NK-92 treated with Interleukin-12 subunit alpha and Interleukin-12 subunit beta, amount 100 ng/mL, for 24 hours (cell line): ENCODE measurements around the gene MZF1.

Experiments used
- DNase-seq: peaks from one replicate; lab custom pipeline; 2025; lab: John Stamatoyannopoulos, UW

Gene MZF1

GRCh38 chr19:58569943-58570670 lies 3.0 kb downstream of the MZF1 start:
- no peak for DNase-seq

DNA sequence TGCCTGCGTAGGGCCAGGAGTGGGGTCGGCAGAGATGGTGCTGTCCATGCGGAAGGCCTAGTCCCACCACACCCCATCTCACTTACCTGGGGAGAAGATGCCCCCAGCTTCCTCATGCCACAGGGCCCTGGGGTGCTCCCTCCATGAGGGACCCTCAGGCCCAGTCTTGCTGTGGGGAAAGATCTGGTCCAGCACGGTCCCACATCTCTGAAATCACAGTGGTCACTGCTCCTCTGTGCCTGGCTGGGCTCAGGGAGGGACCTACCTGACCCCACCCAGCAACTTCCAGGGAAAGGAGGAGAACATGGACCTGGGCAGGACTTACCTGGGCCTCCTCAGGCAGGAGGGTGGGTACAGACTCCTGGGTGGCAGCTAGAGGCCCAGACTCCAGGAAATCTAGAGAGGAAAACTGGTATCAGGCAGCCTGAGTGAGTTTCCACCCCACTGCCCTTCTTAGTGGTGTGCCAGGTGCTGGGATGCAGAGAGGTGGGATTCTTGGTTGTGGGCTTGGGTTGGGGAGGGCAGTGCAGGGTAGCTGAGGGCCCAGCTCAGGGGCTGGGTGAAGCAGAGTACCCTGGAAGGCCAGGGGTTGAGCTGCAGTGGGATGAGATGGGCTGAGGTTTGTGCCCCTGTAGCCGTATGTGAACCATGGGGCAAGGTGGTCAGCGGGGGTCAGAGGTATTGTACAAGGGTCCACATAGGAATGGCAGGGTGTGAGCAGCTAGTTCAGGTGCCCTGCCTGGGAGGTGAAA lies 3.8 kb downstream of the MZF1 start:
- DNase-seq: no peak

GRCh38 chr19:58568453-58569130 lies 4.5 kb downstream of the MZF1 start:
- DNase-seq: no peak

- DNase-seq: no peak
These were observed 6.1 kb downstream of the MZF1 start for GRCh38 chr19:58566989-58567388.

GRCh38 chr19:58563823-58564222 lies 9.3 kb downstream of the MZF1 start:
- no peak for DNase-seq

GRCh38 chr19:58563034-58563573 lies 10.0 kb downstream of the MZF1 start:
- DNase-seq: no peak

DNA sequence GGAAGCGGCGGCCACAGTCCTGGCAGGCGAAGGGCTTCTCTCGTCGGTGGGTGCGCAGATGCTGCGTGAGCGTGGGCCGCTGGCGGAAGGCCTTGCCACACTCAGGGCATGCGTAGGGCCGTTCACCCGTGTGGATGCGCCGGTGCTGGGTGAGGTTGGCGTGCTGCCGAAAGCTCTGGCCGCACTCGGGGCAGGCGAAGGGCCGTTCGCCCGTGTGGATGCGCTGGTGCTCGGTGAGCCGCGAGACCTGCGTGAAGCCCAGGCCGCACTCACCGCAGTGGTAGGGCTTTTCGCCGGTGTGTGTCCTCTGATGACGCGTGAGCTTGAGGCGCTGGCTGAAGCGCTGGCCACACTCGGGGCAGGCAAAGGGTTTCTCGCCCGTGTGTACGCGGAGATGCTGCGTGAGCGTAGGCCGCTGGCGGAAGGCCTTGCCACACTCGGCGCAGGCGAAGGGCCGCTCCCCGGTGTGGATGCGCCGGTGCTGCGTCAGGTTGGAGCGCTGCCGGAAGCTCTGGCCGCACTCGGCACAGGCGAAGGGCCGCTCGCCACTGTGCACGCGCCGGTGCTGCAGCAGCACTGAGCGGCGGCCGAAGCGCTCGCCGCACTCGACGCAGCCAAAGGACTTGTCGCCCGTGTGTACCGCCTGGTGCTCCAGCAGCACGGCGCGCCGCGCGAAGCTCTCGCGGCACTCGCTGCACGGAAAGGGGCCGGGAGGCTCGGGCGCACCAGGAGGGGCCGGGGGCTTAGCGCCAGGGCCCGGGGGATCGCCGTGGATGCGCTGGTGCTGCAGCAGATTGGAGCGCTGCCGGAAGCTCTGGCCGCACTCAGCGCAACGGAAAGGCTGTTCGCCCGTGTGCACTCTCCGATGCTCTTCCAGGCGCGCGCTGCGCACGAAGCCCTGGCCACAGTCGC lies 10.8 kb downstream of the MZF1 start:
- DNase-seq: no peak

GRCh38 chr19:58561373-58562121 lies 11.6 kb downstream of the MZF1 start:
- DNase-seq: no peak

- no peak for DNase-seq
These were observed 12.2 kb downstream of the MZF1 start for GRCh38 chr19:58560921-58561320.

GRCh38 chr19:58560007-58560887 lies 12.9 kb downstream of the MZF1 start:
- no peak for DNase-seq

DNA sequence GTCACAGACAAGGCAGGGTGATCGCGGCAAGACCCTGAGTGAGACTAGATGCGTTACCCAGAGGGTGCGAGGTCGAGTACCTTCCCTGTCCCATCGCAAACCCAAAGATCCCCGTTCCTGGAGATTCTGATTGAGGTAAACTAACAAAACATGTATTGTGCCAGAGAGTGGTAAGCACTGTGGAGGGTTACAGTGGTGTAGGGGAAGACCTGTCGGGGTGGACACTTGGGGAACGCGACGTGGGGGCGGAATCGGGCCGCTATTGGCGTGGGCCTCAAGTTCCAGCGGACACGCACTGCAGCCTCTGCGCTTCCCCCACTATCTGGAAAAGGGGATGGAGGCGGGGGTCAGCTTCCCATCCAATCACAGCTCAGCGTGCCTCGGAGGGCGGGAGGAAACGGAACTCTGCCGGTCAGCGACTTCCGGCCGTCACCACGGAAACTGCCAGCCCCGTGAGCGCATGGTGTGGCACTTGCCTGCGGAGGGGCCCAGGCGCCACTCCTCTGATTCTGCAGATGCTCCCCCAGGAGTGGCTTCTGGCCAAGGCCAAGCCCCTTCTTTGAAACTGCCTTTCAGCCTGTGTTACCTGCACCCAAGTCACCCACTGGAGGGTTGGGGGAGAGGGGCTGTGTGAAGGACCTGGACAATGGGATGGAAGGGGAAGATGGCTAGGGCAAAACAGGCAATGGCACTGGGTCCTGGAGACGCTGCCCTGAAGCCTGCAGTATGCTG lies 13.7 kb downstream of the MZF1 start:
- DNase-seq: no peak

GRCh38 chr19:58558623-58559274 lies 14.4 kb downstream of the MZF1 start:
- DNase-seq: no peak

DNA sequence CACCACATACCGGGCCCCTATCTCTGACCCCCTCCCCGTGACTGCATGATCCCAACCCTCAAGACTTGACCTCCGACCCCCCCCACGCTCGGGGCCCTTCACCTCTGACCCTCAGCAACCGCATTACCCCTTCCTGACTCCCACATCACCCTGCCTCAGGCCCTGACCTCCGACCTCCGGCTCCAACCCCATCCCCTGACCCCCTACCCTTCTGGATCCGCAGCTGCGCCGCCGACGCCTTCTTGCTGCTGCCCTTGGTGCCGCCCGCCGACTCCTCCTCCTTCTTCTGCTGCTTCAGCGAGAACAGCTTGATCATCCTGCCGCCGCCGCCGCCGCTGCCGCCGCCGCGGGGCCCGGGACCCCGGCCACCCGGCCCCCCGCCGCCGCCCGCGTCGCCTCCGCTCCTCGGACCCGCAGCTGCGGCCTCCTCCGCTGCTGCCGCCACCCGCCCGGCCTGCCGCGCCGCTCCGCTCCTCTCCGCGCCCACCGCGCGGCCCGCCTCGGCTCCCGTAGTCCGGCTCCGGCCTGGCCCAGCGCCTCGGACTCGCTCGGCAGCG lies 15.0 kb downstream of the MZF1 start, which contains the start of gene UBE2M:
TSS of gene UBE2M (minus strand) at position 546 of the 557 bp plus-strand sequence. CDS start at position 316, 230 bp downstream.
- no peak for DNase-seq

- DNase-seq: no peak
These were observed 15.7 kb downstream of the MZF1 start for GRCh38 chr19:58557221-58558065.

- DNase-seq: no peak
These were observed 16.4 kb downstream of the MZF1 start for GRCh38 chr19:58556622-58557220.

DNA sequence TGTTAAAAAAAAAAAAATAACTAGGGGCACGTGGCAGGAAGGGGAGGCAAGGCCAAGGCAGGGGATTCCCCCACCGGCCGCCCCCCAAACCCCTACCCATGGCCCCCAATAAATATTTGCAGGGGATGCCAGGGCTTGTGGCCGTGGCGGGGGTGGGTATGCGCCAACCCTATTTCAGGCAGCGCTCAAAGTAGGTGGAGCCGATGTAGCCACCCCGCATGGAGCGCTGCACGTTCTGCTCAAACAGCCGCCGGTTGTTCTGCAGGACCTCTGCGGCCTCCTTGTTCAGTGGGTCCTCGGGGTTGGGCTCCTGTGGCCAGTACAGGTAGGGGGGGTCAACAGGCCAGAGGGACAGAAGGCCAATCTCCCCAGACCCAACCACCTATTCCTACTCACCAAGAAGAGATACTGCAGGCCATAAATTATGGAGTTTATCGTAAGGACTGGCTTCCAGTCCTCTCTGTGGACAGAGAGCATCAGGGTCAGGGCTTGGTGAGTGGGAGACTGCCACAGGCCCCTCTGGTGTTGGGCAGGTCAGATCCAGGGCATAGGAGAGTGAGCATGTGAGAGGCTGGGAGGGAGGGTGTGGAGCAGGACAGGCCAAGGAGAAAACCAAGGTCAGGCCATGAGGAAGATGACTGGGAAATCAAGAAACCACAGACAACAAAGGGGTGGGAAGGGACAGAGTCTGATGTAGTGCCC lies 17.1 kb downstream of the MZF1 start:
- no peak for DNase-seq
